Dendritic cell treated with granulocyte-macrophage colony-stimulating factor and Interleukin-4, amounts not matched to agents 40 ng/mL and 50 ng/mL, for 4 days (primary cell): Measurements from ENCODE around the gene CCDC194.
A peak's percentile ranks its signal among the peaks of the same experiment; 100 is the strongest.
"Not testable (repeated sequence)": the region's sequence is repeated elsewhere in the genome, so short reads cannot be mapped to it uniquely, and the experiment has no call there.

Experiments
- H3K27ac Mint-ChIP-seq: one replicate; pipeline ENCODE4 v1.8.0; 2022; ENCODE audit warnings: mild to moderate bottlenecking, mixed read lengths
- H3K27me3 Mint-ChIP-seq: one replicate; pipeline ENCODE4 v1.8.0; 2022; ENCODE audit warnings: mild to moderate bottlenecking, mixed read lengths
- H3K36me3 Mint-ChIP-seq: one replicate; pipeline ENCODE4 v1.8.0; 2022; ENCODE audit warnings: low read depth, mixed read lengths
- H3K4me1 Mint-ChIP-seq: one replicate; pipeline ENCODE4 v1.8.0; 2022; ENCODE audit warnings: low read depth, mixed read lengths
- H3K4me3 Mint-ChIP-seq: one replicate; pipeline ENCODE4 v1.8.0; 2022; ENCODE audit warnings: mild to moderate bottlenecking, moderate library complexity, mixed read lengths
- H3K9me3 Mint-ChIP-seq: one replicate; pipeline ENCODE4 v1.8.0; 2022; ENCODE audit warnings: mixed read lengths
- intact Hi-C: fragments of 100-400 bp; cut with micrococcal nuclease; formaldehyde crosslinking; loops from one replicate; pipeline ENCODE4 v1.15.0; 2022

CCDC194 gene

GRCh38 chr19:17370026-17370587 is 23.9 kb downstream of the CCDC194 start:
- Mint-ChIP-seq H3K9me3 (no peaks in the 10 kb centered on the region), H3K36me3 (no peaks in the 10 kb centered on the region), H3K4me3 (peak overlapping the region; percentile 46), H3K27me3 (peaks cover 3% of the 10 kb centered on the region), H3K4me1 (peaks cover 10% of the 10 kb centered on the region), H3K27ac (peak overlapping the region; percentile 82)
- intact Hi-C loops, result no loop called here

- no peak overlapping the region for H3K27ac Mint-ChIP-seq
- H3K4me1 Mint-ChIP-seq, result peaks cover 6% of the 10 kb centered on the region
- H3K27me3 Mint-ChIP-seq, result peaks cover 13% of the 10 kb centered on the region
Measured at GRCh38 chr19:17365361-17365760, 28.6 kb downstream of the CCDC194 start.

GRCh38 chr19:17363852-17364605 is 30.0 kb downstream of the CCDC194 start:
- H3K4me3 Mint-ChIP-seq, H3K36me3 Mint-ChIP-seq, intact Hi-C loops, H3K9me3 Mint-ChIP-seq, H3K27ac Mint-ChIP-seq, H3K4me1 Mint-ChIP-seq: not testable (repeated sequence)
- H3K27me3 Mint-ChIP-seq, result peaks cover 16% of the 10 kb centered on the region

More at GRCh38 chr19:17365361-17365760, 28.6 kb downstream of the CCDC194 start:
- Mint-ChIP-seq H3K9me3 (no peaks in the 10 kb centered on the region), H3K36me3 (no peaks in the 10 kb centered on the region), H3K4me3 (no peak overlapping the region)
- intact Hi-C loops, result no loop called here

GRCh38 chr19:17359905-17360800 is 33.8 kb downstream of the CCDC194 start:
- Mint-ChIP-seq H3K4me3 (no peak overlapping the region), H3K27ac (no peak overlapping the region), H3K36me3 (no peaks in the 10 kb centered on the region)

GRCh38 chr19:17358395-17358794 is 35.6 kb downstream of the CCDC194 start:
- Mint-ChIP-seq H3K9me3 (no peaks in the 10 kb centered on the region), H3K4me3 (no peak overlapping the region), H3K36me3 (no peaks in the 10 kb centered on the region), H3K27me3 (peaks cover 13% of the 10 kb centered on the region), H3K27ac (no peak overlapping the region), H3K4me1 (peaks cover under 1% of the 10 kb centered on the region)
- intact Hi-C loops, result no loop called here

More at GRCh38 chr19:17359905-17360800, 33.8 kb downstream of the CCDC194 start:
- H3K4me1 Mint-ChIP-seq, result no peaks in the 10 kb centered on the region
- intact Hi-C loops, result no loop called here
- H3K27me3 Mint-ChIP-seq, result peaks cover 13% of the 10 kb centered on the region
- H3K9me3 Mint-ChIP-seq, result no peaks in the 10 kb centered on the region

- Mint-ChIP-seq H3K9me3 (no peaks in the 10 kb centered on the region), H3K27me3 (peaks cover 18% of the 10 kb centered on the region), H3K4me3 (no peak overlapping the region), H3K4me1 (peaks cover 7% of the 10 kb centered on the region), H3K36me3 (no peaks in the 10 kb centered on the region), H3K27ac (no peak overlapping the region)
- intact Hi-C loops, result no loop called here
Measured at GRCh38 chr19:17357724-17358123, 36.3 kb downstream of the CCDC194 start.

- intact Hi-C loops, result no loop called here
- no peak overlapping the region for H3K27ac Mint-ChIP-seq
- no peaks in the 10 kb centered on the region for H3K9me3 Mint-ChIP-seq
- no peaks in the 10 kb centered on the region for H3K36me3 Mint-ChIP-seq
- no peak overlapping the region for H3K4me3 Mint-ChIP-seq
- peaks cover 14% of the 10 kb centered on the region for H3K27me3 Mint-ChIP-seq
- H3K4me1 Mint-ChIP-seq, result peaks cover 8% of the 10 kb centered on the region
Measured at GRCh38 chr19:17357078-17357666, 36.8 kb downstream of the CCDC194 start.

- intact Hi-C loops, result no loop called here
- Mint-ChIP-seq H3K27ac (no peak overlapping the region), H3K27me3 (peaks cover 46% of the 10 kb centered on the region), H3K36me3 (no peaks in the 10 kb centered on the region), H3K4me1 (peaks cover 20% of the 10 kb centered on the region), H3K9me3 (no peaks in the 10 kb centered on the region), H3K4me3 (no peak overlapping the region)
Measured at GRCh38 chr19:17353386-17353785, 40.6 kb downstream of the CCDC194 start.

GRCh38 chr19:17352608-17353280 is 41.3 kb downstream of the CCDC194 start:
- Mint-ChIP-seq H3K9me3 (no peaks in the 10 kb centered on the region), H3K36me3 (no peaks in the 10 kb centered on the region), H3K27me3 (peaks cover 50% of the 10 kb centered on the region), H3K4me3 (no peak overlapping the region), H3K27ac (no peak overlapping the region), H3K4me1 (peaks cover 24% of the 10 kb centered on the region)
- intact Hi-C loops, result no loop called here

- intact Hi-C loops, result no loop called here
- no peak overlapping the region for H3K4me3 Mint-ChIP-seq
- H3K27me3 Mint-ChIP-seq, result peaks cover 56% of the 10 kb centered on the region
- no peaks in the 10 kb centered on the region for H3K36me3 Mint-ChIP-seq
- H3K9me3 Mint-ChIP-seq, result no peaks in the 10 kb centered on the region
- no peak overlapping the region for H3K27ac Mint-ChIP-seq
- H3K4me1 Mint-ChIP-seq, result peaks cover 32% of the 10 kb centered on the region
Measured at GRCh38 chr19:17351815-17352435, 42.1 kb downstream of the CCDC194 start.

GRCh38 chr19:17348700-17349099 is 45.3 kb downstream of the CCDC194 start:
- peaks cover 58% of the 10 kb centered on the region for H3K27me3 Mint-ChIP-seq
- no peak overlapping the region for H3K4me3 Mint-ChIP-seq
- no peaks in the 10 kb centered on the region for H3K9me3 Mint-ChIP-seq
- H3K4me1 Mint-ChIP-seq, result peaks cover 43% of the 10 kb centered on the region
- no peak overlapping the region for H3K27ac Mint-ChIP-seq
- intact Hi-C loops, result loop anchor here (5.0 kb wide), 1 partner anchor 119 kb away; no protein-coding TSS in a partner anchor
- no peaks in the 10 kb centered on the region for H3K36me3 Mint-ChIP-seq

GRCh38 chr19:17347877-17348276 is 46.1 kb downstream of the CCDC194 start:
- intact Hi-C loops, result loop anchor here (5.0 kb wide), 1 partner anchor 119 kb away; no protein-coding TSS in a partner anchor
- Mint-ChIP-seq H3K27me3 (peaks cover 50% of the 10 kb centered on the region), H3K9me3 (no peaks in the 10 kb centered on the region)

GRCh38 chr19:17347361-17347760 is 46.6 kb downstream of the CCDC194 start:
- H3K9me3 Mint-ChIP-seq, result no peaks in the 10 kb centered on the region
- H3K27me3 Mint-ChIP-seq, result peaks cover 48% of the 10 kb centered on the region
- H3K4me1 Mint-ChIP-seq, result peaks cover 34% of the 10 kb centered on the region
- intact Hi-C loops, result loop anchor here (5.0 kb wide), 1 partner anchor 120 kb away; no protein-coding TSS in a partner anchor
- H3K27ac Mint-ChIP-seq, result peak overlapping the region; percentile 21
- H3K4me3 Mint-ChIP-seq, result no peak overlapping the region
- H3K36me3 Mint-ChIP-seq, result peaks cover 7% of the 10 kb centered on the region

More at GRCh38 chr19:17347877-17348276, 46.1 kb downstream of the CCDC194 start:
- peak overlapping the region; percentile 21 for H3K27ac Mint-ChIP-seq
- H3K36me3 Mint-ChIP-seq, result peaks cover 2% of the 10 kb centered on the region
- no peak overlapping the region for H3K4me3 Mint-ChIP-seq
- H3K4me1 Mint-ChIP-seq, result peaks cover 37% of the 10 kb centered on the region
